Brain microvascular endothelial cell (primary cell): ENCODE data around the gene SERP2.

Experiments
- DNase-seq: peaks from one replicate; pipeline ENCODE4 v3.0.0-alpha.2; 2020
- H3K27ac ChIP-seq: fragments of 250-450 bp; sonication (Bioruptor Pico); 2 replicates; pipeline ENCODE4 v1.5.1; 2020; ENCODE audit warnings: mild to moderate bottlenecking, moderate library complexity
- H3K27me3 ChIP-seq: fragments of 250-450 bp; sonication (Bioruptor Pico); replicated peaks from 2 replicates; pipeline ENCODE4 v1.5.1; 2020; ENCODE audit warnings: mild to moderate bottlenecking
- H3K36me3 ChIP-seq: fragments of 250-450 bp; sonication (Bioruptor Pico); replicated peaks from 2 replicates; pipeline ENCODE4 v1.5.1; 2020; ENCODE audit warnings: mild to moderate bottlenecking
- H3K4me3 ChIP-seq: 2 replicates; pipeline ENCODE4 v1.5.1; 2011; ENCODE audit warnings: low read depth, mild to moderate bottlenecking, control low read depth, low read length, moderate library complexity
- CTCF ChIP-seq: IDR thresholded peaks from 2 replicates; pipeline ENCODE4 v1.5.1; 2011; ENCODE audit warnings: low read depth, mild to moderate bottlenecking, moderate library complexity, low read length, control low read depth, inconsistent platforms; ENCODE audit errors: missing control alignments
- in situ Hi-C: cut with HindIII; loops from 2 replicates; pipeline ENCODE4 v1.10.0; 2017; ENCODE audit warnings: low sequenced_read_pairs, low pct_ligation_motif_present

SERP2 gene

GRCh38 chr13:44386913-44387556, 13.4 kb downstream of the SERP2 start:
- H3K36me3 ChIP-seq = no peaks in the 10 kb centered on the region
- DNase-seq = no peak
- H3K27ac ChIP-seq = no peak overlapping the region
- TF ChIP-seq CTCF = no peak
- in situ Hi-C loops = no loop called here
- no peak overlapping the region for H3K4me3 ChIP-seq
- no peaks in the 10 kb centered on the region for H3K27me3 ChIP-seq

GRCh38 chr13:44388427-44389059, 14.9 kb downstream of the SERP2 start:
- Histone ChIP-seq H3K36me3 (no peaks in the 10 kb centered on the region), H3K27me3 (no peaks in the 10 kb centered on the region), H3K27ac (no peak overlapping the region), H3K4me3 (no peak overlapping the region)
- no peak for DNase-seq
- in situ Hi-C loops = no loop called here
- TF ChIP-seq CTCF = no peak

GRCh38 chr13:44389060-44389666, 15.5 kb downstream of the SERP2 start:
- no peak for TF ChIP-seq CTCF
- DNase-seq = no peak
- Histone ChIP-seq H3K27ac (no peak overlapping the region), H3K36me3 (no peaks in the 10 kb centered on the region), H3K27me3 (no peaks in the 10 kb centered on the region), H3K4me3 (no peak overlapping the region)
- in situ Hi-C loops = no loop called here

GRCh38 chr13:44389876-44390275, 16.3 kb downstream of the SERP2 start:
- no peak for TF ChIP-seq CTCF
- no peaks in the 10 kb centered on the region for H3K36me3 ChIP-seq
- H3K27ac ChIP-seq = no peak overlapping the region
- in situ Hi-C loops = no loop called here
- H3K27me3 ChIP-seq = no peaks in the 10 kb centered on the region
- no peak for DNase-seq
- no peak overlapping the region for H3K4me3 ChIP-seq

GRCh38 chr13:44393391-44393790, 19.8 kb downstream of the SERP2 start:
- no peak for DNase-seq
- TF ChIP-seq CTCF = no peak
- no peaks in the 10 kb centered on the region for H3K27me3 ChIP-seq
- H3K4me3 ChIP-seq = no peak overlapping the region
- in situ Hi-C loops = no loop called here
- H3K36me3 ChIP-seq = no peaks in the 10 kb centered on the region
- no peak overlapping the region for H3K27ac ChIP-seq
